Peyer's patch (tissue), 4 donors: ENCODE results near the gene DNAH14.

Experiments used
- CTCF ChIP-seq, 6 experiments: fragments of 450-650 bp in 4 of 6; fragments of 200-600 bp in 2 of 6; sonication (generic) in 1 of 6; IDR thresholded peaks; one replicate each; pipeline ENCODE4 v1.5.1; 2017 to 2019; ENCODE audit warnings: antibody characterized with exemption in 6 of 6, mild to moderate bottlenecking in 3 of 6, moderate library complexity in 1 of 6
- POLR2A ChIP-seq, 2 donors: fragments of 450-650 bp; IDR thresholded peaks; one replicate each; pipeline ENCODE4 v1.5.1; 2017; ENCODE audit warnings: antibody characterized with exemption in 2 of 2, mild to moderate bottlenecking in 2 of 2, moderate library complexity in 2 of 2

- no peak for TF ChIP-seq CTCF (IDR thresholded peaks at IDR 0.05)
- TF ChIP-seq POLR2A (IDR thresholded peaks at IDR 0.05): no peak
Measured at GRCh38 chr1:225408249-225408648, 478.8 kb downstream of the DNAH14 start.
